Skin epidermis (tissue), 12 donors: ENCODE data around the gene MACROD2.
"Not testable (repeated sequence)": the region's sequence is repeated elsewhere in the genome, so short reads cannot be mapped to it uniquely, and the experiment has no call there.

Source experiments
- H3K27ac ChIP-seq, 21 experiments: fragments of 200-600 bp; sonication (generic) in 11 of 21; one replicate each; pipeline ENCODE4 v1.5.0; 2020; ENCODE audit warnings: mild to moderate bottlenecking in 3 of 21, inconsistent platforms in 2 of 21, moderate library complexity in 2 of 21
- H3K4me3 ChIP-seq, 7 experiments: fragments of 200-600 bp; sonication (generic) in 2 of 7; one replicate each; pipeline ENCODE4 v1.5.0; 2020; ENCODE audit warnings: inconsistent platforms in 2 of 7, mild to moderate bottlenecking in 2 of 7, moderate library complexity in 1 of 7

Gene MACROD2

DNA sequence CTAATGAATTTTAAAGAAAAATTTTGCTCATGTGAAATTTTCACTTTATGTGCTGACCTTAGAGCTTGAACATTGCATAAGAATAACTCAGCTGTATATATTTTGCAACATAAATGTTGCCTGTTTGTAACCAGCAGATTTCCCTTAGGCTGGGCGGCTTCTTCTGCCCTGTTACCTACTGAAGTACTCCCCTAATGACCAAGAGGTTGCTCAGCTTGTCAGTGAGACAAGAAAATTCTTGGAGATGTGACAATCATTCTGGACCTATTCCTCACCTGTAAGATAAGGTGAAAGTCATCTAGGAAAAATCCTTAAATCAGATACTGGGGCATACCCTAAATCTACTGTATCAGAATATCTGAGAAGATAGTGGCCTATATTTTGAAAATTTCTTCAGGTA is 1516.2 kb downstream of the MACROD2 start:
- H3K27ac ChIP-seq, result no peak overlapping the region
- H3K4me3 ChIP-seq, result no peak overlapping the region

- no peak overlapping the region for H3K4me3 ChIP-seq
- H3K27ac ChIP-seq, result no peak overlapping the region
These were observed 1517.6 kb downstream of the MACROD2 start for GRCh38 chr20:15512916-15513315.

DNA sequence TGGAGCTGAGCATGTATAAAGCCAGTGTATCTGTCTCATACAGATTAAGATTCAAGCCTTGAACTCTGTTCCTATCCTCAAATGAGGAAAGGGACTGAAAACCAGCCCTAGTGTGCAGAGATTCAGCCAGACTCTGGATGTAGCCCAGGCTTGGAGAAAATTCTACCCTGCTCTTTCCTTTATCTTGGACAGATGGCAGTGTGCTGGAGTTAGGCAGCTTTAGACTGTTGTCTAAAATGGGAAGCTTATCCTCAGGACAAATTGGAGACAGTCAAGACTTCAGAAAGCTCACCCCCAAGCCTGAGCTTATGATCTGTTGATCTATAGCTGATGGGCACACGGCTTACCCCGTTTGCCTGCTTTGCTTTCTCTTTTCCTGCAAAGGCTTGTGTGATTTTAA is 1520.4 kb downstream of the MACROD2 start:
- H3K27ac ChIP-seq, result no peak overlapping the region
- H3K4me3 ChIP-seq, result no peak overlapping the region

- H3K4me3 ChIP-seq, result no peak overlapping the region
- H3K27ac ChIP-seq, result no peak overlapping the region
These were observed 1525.7 kb downstream of the MACROD2 start for GRCh38 chr20:15520930-15521524.

DNA sequence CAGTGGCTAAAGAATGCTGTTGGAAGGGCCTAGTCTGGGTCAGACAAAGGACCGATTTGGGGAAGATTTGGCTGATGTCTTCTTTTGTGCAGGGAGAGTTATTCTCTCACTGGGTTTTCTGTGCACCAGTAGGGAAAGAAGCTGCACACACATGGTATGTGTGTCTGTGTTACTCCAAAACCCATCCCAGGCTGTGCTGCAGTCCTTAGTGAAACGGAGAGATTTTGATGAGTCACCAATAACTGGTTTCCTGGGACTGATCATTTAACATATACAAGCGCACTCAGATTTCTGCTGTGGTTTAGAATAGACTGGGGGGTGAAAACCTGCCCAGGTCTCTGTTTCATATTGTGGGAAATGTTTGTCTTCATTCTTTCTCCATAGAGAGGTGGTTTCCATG is 1528.1 kb downstream of the MACROD2 start:
- H3K4me3 ChIP-seq, result no peak overlapping the region
- H3K27ac ChIP-seq, result no peak overlapping the region

- Histone ChIP-seq H3K4me3 (no peak overlapping the region), H3K27ac (no peak overlapping the region)
These were observed 1533.2 kb downstream of the MACROD2 start for GRCh38 chr20:15528391-15529111.

- H3K4me3 ChIP-seq, result no peak overlapping the region
- H3K27ac ChIP-seq, result no peak overlapping the region
These were observed 1540.5 kb downstream of the MACROD2 start for GRCh38 chr20:15535863-15536262.

DNA sequence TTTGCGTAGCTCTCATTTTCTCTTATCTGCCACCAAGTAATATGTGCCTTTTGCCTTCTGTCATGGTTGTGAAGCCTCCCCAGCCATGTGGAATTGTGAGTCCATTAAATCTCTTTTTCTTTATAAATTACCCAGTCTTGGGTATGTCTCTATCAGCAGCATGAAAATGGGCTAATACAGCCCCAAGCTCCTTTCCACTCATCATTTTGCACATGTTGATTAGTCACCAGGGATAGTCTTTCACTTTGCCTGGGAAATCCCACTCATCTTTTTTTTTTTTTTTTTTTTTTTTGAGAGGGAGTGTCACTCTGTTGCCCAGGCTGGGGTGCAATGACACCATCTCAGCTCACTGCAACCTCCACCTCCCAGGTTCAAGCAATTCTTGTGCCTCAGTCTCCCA is 1541.9 kb downstream of the MACROD2 start:
- not testable (repeated sequence) for H3K27ac ChIP-seq, H3K4me3 ChIP-seq

GRCh38 chr20:15542655-15543054 is 1547.3 kb downstream of the MACROD2 start:
- H3K4me3 ChIP-seq, result no peak overlapping the region
- H3K27ac ChIP-seq, result no peak overlapping the region

DNA sequence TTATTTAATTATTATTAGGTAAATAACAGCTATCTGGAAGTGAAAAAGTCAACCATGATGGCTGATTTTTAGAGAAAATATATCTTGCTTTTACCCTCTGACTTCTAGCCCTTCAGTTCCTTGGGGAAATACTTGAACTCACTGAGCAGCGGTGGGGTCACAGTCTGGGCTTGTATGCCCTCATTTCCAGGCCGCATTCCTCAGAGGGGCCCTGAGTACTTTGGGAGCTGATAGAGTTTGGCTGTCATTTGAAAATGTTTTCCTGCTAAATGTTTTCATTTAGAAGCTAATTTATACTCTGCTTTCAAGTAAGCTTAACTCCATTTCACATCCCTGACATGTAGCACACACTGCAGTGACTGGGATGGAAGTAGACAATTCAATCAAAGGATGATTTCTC is 1549.4 kb downstream of the MACROD2 start:
- Histone ChIP-seq H3K4me3 (no peak overlapping the region), H3K27ac (no peak overlapping the region)

GRCh38 chr20:15546525-15547023 is 1551.3 kb downstream of the MACROD2 start:
- Histone ChIP-seq H3K27ac (no peak overlapping the region), H3K4me3 (no peak overlapping the region)

DNA sequence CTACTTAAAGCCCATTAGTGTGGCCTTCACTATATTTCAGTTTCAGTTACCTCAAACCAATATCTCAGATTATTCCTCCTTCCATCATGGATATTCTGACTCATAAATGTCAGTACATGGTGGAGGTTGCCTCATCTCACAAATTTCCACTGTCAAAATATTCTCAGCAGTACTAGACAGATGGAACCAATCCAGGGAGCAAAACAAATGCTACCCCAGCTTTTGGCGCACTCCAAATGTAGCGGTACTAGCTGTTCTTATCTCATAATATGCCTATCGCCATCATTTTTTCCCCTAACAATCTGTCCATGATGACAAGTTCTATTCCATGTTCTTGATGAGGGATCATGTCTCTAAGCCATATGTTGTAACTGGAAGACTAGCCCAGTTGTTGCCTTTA is 1551.8 kb downstream of the MACROD2 start:
- Histone ChIP-seq H3K4me3 (no peak overlapping the region), H3K27ac (no peak overlapping the region)

DNA sequence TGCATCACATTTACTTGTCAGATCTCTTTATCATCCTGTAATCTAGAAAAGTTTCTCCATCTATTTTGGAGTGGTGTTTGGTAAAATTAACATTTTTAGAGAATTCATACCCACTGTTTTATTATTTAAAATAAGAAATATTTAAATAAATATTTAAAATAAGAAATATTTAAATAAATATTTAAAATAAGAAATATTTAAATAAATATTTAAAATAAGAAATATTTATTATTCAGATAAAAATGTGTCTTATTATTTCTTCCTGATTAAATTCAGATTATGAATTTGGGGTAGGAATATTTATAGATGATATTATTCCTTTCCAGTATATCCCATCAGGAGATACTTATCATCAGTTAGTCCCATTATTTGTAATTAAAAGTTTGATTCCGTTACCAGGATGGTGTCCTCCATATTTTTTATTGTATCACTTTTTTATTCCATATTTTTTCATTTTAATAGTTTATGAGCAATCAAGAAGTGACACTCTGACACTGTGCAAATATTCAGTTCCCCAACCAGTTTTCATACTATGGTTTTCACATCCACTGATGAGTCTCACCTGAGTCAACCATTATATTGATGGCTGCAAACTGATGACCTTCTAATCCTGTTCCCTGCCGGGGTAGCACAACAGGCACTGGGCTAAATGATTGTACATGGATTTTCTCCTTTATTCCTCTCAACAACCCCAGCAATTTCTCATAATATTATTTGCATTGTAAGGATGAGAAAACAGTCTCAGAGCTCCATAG is 1555.0 kb downstream of the MACROD2 start:
- Histone ChIP-seq H3K27ac (no peak overlapping the region), H3K4me3 (no peak overlapping the region)

DNA sequence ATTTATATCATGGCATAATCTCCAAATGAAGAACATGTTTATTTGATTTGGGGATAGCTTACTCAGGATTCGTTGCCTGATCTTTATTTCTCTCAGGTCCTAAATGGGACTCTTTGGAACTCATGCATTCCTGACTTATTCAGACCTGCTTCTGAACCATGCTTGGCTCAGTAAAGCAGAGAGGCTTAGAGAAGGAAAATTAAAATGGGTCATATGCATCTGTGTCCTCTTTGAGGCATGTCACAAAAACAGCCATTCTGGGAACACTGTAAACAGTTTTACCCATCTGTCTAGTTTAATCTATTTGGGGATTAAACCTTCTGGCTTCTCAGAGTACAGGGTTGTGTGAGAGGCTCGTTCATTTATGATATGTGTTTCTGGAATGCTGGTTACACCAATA is 1560.6 kb downstream of the MACROD2 start:
- Histone ChIP-seq H3K27ac (no peak overlapping the region), H3K4me3 (no peak overlapping the region)

- no peak overlapping the region for H3K27ac ChIP-seq
- H3K4me3 ChIP-seq, result no peak overlapping the region
These were observed 1561.6 kb downstream of the MACROD2 start for GRCh38 chr20:15556869-15557268.

DNA sequence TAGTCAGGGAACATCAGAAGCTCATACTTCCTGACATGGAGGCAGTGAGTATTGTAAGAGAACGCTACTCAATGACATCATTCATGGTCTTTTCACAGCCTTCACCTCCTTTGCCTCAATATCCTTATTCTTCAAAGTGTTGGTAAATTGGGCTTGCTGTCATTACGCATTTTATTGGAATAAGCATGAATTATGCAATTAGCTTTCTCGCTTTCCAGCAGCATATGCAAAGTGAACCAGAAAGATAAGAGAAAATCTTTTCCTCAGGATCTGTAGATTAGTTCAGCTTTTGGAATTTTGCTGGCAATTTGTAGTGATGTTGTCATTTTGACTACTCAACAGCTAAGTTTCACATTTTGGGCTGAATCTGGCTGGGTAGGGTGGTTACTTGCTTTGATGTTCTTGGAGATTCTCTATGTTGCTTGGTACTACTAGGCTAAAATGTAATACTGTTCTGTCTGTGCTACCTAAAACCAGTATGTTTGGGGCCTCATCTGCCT is 1565.8 kb downstream of the MACROD2 start:
- Histone ChIP-seq H3K27ac (no peak overlapping the region), H3K4me3 (no peak overlapping the region)

- Histone ChIP-seq H3K27ac (no peak overlapping the region), H3K4me3 (no peak overlapping the region)
These were observed 1566.5 kb downstream of the MACROD2 start for GRCh38 chr20:15561707-15562404.

GRCh38 chr20:15563836-15564235 is 1568.5 kb downstream of the MACROD2 start:
- no peak overlapping the region for H3K27ac ChIP-seq
- H3K4me3 ChIP-seq, result no peak overlapping the region

DNA sequence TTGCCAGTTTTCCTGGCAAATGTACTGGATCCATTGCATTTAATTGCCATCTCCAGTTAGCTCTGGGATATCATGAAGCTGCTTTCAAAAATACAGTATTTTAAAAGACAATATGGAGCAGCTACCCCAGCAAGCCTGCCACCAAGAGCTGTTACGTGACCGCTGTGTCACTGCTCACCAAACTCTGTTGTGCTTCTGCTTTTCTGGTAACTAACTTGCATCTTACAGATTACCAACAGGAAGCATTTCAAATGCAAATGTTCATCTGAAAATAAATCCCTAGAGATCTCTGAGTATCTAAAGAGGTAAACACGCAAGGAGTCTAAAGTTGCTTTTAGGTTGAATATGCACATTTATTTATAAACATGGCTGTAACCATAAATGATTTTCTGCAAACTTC is 1569.7 kb downstream of the MACROD2 start:
- no peak overlapping the region for H3K4me3 ChIP-seq

DNA sequence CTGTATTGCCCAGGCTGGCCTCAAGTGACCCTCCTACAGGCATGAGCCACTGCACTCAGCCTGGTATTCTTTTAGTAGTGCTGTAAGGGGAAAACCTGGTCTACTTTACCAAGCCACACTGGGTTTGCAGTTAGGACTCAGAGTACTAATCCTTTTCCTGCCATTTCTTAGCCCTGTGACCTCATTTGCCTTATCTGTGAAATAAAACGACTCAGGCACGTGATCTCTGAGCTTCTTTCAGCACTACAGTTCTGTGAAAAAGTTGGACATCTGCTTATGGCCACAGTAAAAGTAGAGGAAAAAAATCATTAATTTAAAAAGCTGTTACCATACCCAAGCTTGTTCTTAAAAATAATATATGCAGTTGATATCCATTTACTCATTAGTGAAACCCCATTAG is 1570.5 kb downstream of the MACROD2 start:
- no peak overlapping the region for H3K27ac ChIP-seq
- no peak overlapping the region for H3K4me3 ChIP-seq

More for the DNA sequence above, 1569.7 kb downstream of the MACROD2 start:
- no peak overlapping the region for H3K27ac ChIP-seq
